GM19438 (cell line): ENCODE data around the gene LIAS.

Source experiments
- ATAC-seq: cut with Tn5 transposase; IDR thresholded peaks from one replicate; pipeline ENCODE4 v1.9.1; 2021; ENCODE audit warnings: low read depth; ENCODE audit not compliant: unreplicated experiment

The LIAS gene

GRCh38 chr4:39527296-39528060, 68.6 kb downstream of the LIAS start, which contains the start of gene UGDH:
UGDH (minus strand) TSS chr4:39527439; CDS start chr4:39521512, 5,927 bp downstream.
- peak; percentile 94 for ATAC-seq

GRCh38 chr4:39528061-39528465, 69.2 kb downstream of the LIAS start:
- no peak for ATAC-seq
